ENCODE measurements around the gene HOXD9.

HOXD9 gene

GRCh38 chr2:176160986-176161824 lies 38.7 kb downstream of the HOXD9 start:
- Histone ChIP-seq H3K9ac (ENCODE audit: insufficient read length, low read depth) (no peak overlapping the region), H3K4me3 (ENCODE audit: insufficient read length, low read depth) (no peak overlapping the region), H3K27me3 (ENCODE audit: insufficient read depth, insufficient read length) (peaks cover 100% of the 10 kb centered on the region), H3K4me1 (ENCODE audit: insufficient read depth, insufficient read length) (peaks cover 20% of the 10 kb centered on the region), H3K36me3 (ENCODE audit: insufficient read depth, insufficient read length, low read length) (no peaks in the 10 kb centered on the region), H3K9me3 (ENCODE audit: insufficient read depth, low read length) (no peaks in the 10 kb centered on the region)
- no peak for DNase-seq (ENCODE audit: low read depth, low spot score)
- no peak for TF ChIP-seq ZNF274 (IDR thresholded peaks at IDR 0.05; ENCODE audit: low read depth, low read length)
- TF ChIP-seq SUZ12 (IDR thresholded peaks at IDR 0.05; ENCODE audit: extremely low read depth, insufficient read depth, insufficient read length): no peak
- no peak for TF ChIP-seq YY1 (IDR thresholded peaks at IDR 0.05; ENCODE audit: insufficient read depth, insufficient read length)

- no peak overlapping the region for H3K9ac ChIP-seq (ENCODE audit: insufficient read length, low read depth)
- H3K27me3 ChIP-seq (ENCODE audit: insufficient read depth, insufficient read length): peaks cover 100% of the 10 kb centered on the region
- H3K36me3 ChIP-seq (ENCODE audit: insufficient read depth, insufficient read length, low read length): no peaks in the 10 kb centered on the region
- peaks cover 20% of the 10 kb centered on the region for H3K4me1 ChIP-seq (ENCODE audit: insufficient read depth, insufficient read length)
- no peak for DNase-seq (ENCODE audit: low read depth, low spot score)
- no peak overlapping the region for H3K4me3 ChIP-seq (ENCODE audit: insufficient read length, low read depth)
- H3K9me3 ChIP-seq (ENCODE audit: insufficient read depth, low read length): no peaks in the 10 kb centered on the region
- peak; percentile 66 for TF ChIP-seq SUZ12 (IDR thresholded peaks at IDR 0.05; ENCODE audit: extremely low read depth, insufficient read depth, insufficient read length)
- no peak for TF ChIP-seq YY1 (IDR thresholded peaks at IDR 0.05; ENCODE audit: insufficient read depth, insufficient read length)
Measured at GRCh38 chr2:176161825-176162626, 39.5 kb downstream of the HOXD9 start.

- peaks cover 18% of the 10 kb centered on the region for H3K4me1 ChIP-seq (ENCODE audit: insufficient read depth, insufficient read length)
- no peak for DNase-seq (ENCODE audit: low read depth, low spot score)
- no peaks in the 10 kb centered on the region for H3K36me3 ChIP-seq (ENCODE audit: insufficient read depth, insufficient read length, low read length)
- peaks cover 100% of the 10 kb centered on the region for H3K27me3 ChIP-seq (ENCODE audit: insufficient read depth, insufficient read length)
- TF ChIP-seq YY1 (IDR thresholded peaks at IDR 0.05; ENCODE audit: insufficient read depth, insufficient read length): no peak
- TF ChIP-seq SUZ12 (IDR thresholded peaks at IDR 0.05; ENCODE audit: extremely low read depth, insufficient read depth, insufficient read length): peak; percentile 27
- TF ChIP-seq ZNF274 (IDR thresholded peaks at IDR 0.05; ENCODE audit: low read depth, low read length): no peak
- no peak overlapping the region for H3K9ac ChIP-seq (ENCODE audit: insufficient read length, low read depth)
- H3K9me3 ChIP-seq (ENCODE audit: insufficient read depth, low read length): no peaks in the 10 kb centered on the region; the same call in 1 of the 2 replicates
- no peak overlapping the region for H3K4me3 ChIP-seq (ENCODE audit: insufficient read length, low read depth)
Measured at GRCh38 chr2:176162911-176163671, 40.6 kb downstream of the HOXD9 start.

GRCh38 chr2:176163672-176164056 lies 41.1 kb downstream of the HOXD9 start:
- Histone ChIP-seq H3K27me3 (ENCODE audit: insufficient read depth, insufficient read length) (peaks cover 100% of the 10 kb centered on the region), H3K4me3 (ENCODE audit: insufficient read length, low read depth) (no peak overlapping the region), H3K9me3 (ENCODE audit: insufficient read depth, low read length) (no peaks in the 10 kb centered on the region; the same call in 1 of the 2 replicates), H3K9ac (ENCODE audit: insufficient read length, low read depth) (no peak overlapping the region), H3K4me1 (ENCODE audit: insufficient read depth, insufficient read length) (peaks cover 18% of the 10 kb centered on the region), H3K36me3 (ENCODE audit: insufficient read depth, insufficient read length, low read length) (no peaks in the 10 kb centered on the region)
- TF ChIP-seq YY1 (IDR thresholded peaks at IDR 0.05; ENCODE audit: insufficient read depth, insufficient read length): no peak
- no peak for DNase-seq (ENCODE audit: low read depth, low spot score)

- no peak overlapping the region for H3K4me3 ChIP-seq (ENCODE audit: insufficient read length, low read depth)
- H3K36me3 ChIP-seq (ENCODE audit: insufficient read depth, insufficient read length, low read length): no peaks in the 10 kb centered on the region
- peaks cover 100% of the 10 kb centered on the region for H3K27me3 ChIP-seq (ENCODE audit: insufficient read depth, insufficient read length)
- no peaks in the 10 kb centered on the region; the same call in 1 of the 2 replicates for H3K9me3 ChIP-seq (ENCODE audit: insufficient read depth, low read length)
- TF ChIP-seq SUZ12 (IDR thresholded peaks at IDR 0.05; ENCODE audit: extremely low read depth, insufficient read depth, insufficient read length) (no peak), ZNF274 (IDR thresholded peaks at IDR 0.05; ENCODE audit: low read depth, low read length) (no peak), YY1 (IDR thresholded peaks at IDR 0.05; ENCODE audit: insufficient read depth, insufficient read length) (no peak)
- H3K9ac ChIP-seq (ENCODE audit: insufficient read length, low read depth): no peak overlapping the region
- H3K4me1 ChIP-seq (ENCODE audit: insufficient read depth, insufficient read length): peaks cover 17% of the 10 kb centered on the region
- no peak for DNase-seq (ENCODE audit: low read depth, low spot score)
Measured at GRCh38 chr2:176164201-176164600, 41.7 kb downstream of the HOXD9 start.

GRCh38 chr2:176164611-176165369 lies 42.3 kb downstream of the HOXD9 start:
- H3K36me3 ChIP-seq (ENCODE audit: insufficient read depth, insufficient read length, low read length): no peaks in the 10 kb centered on the region
- H3K27me3 ChIP-seq (ENCODE audit: insufficient read depth, insufficient read length): peaks cover 100% of the 10 kb centered on the region

More at GRCh38 chr2:176164611-176165369, 42.3 kb downstream of the HOXD9 start:
- TF ChIP-seq SUZ12 (IDR thresholded peaks at IDR 0.05; ENCODE audit: extremely low read depth, insufficient read depth, insufficient read length): peak; percentile 100
- TF ChIP-seq ZNF274 (IDR thresholded peaks at IDR 0.05; ENCODE audit: low read depth, low read length): no peak
- Histone ChIP-seq H3K9ac (ENCODE audit: insufficient read length, low read depth) (peak overlapping the region; percentile 56), H3K4me3 (ENCODE audit: insufficient read length, low read depth) (peak overlapping the region; percentile 13), H3K4me1 (ENCODE audit: insufficient read depth, insufficient read length) (peaks cover 15% of the 10 kb centered on the region), H3K9me3 (ENCODE audit: insufficient read depth, low read length) (no peaks in the 10 kb centered on the region; the same call in 1 of the 2 replicates)
- DNase-seq (ENCODE audit: low read depth, low spot score): no peak
